KMS-11 (cell line): Measurements from ENCODE around the gene CDH13.

Experiments
- H2AFZ ChIP-seq: fragments of 200-600 bp; sonication (generic); 2 replicates; pipeline ENCODE4 v1.6.1; 2016; ENCODE audit warnings: antibody characterized with exemption, mixed run types, low read depth
- H3K27ac ChIP-seq: fragments of 200-600 bp; sonication (generic); 2 replicates; pipeline ENCODE4 v1.6.1; 2016; ENCODE audit warnings: mild to moderate bottlenecking, mixed run types
- H3K27me3 ChIP-seq: fragments of 200-600 bp; sonication (generic); 2 replicates; pipeline ENCODE4 v1.6.1; 2017; ENCODE audit warnings: mild to moderate bottlenecking, low read depth, mixed run types, moderate library complexity; ENCODE audit not compliant: insufficient read depth
- H3K36me3 ChIP-seq: fragments of 200-600 bp; sonication (generic); 2 replicates; pipeline ENCODE4 v1.6.1; 2017; ENCODE audit warnings: mild to moderate bottlenecking, mixed run types; ENCODE audit not compliant: insufficient read depth
- H3K4me1 ChIP-seq: fragments of 200-600 bp; sonication (generic); 2 replicates; pipeline ENCODE4 v1.6.1; 2016; ENCODE audit warnings: mild to moderate bottlenecking, low read depth, mixed run types; ENCODE audit not compliant: poor library complexity, severe bottlenecking
- H3K4me2 ChIP-seq: fragments of 200-600 bp; sonication (generic); 2 replicates; pipeline ENCODE4 v1.7.0; 2016; ENCODE audit warnings: mild to moderate bottlenecking, mixed run types
- H3K4me3 ChIP-seq: fragments of 200-600 bp; sonication (generic); IDR thresholded peaks from 2 replicates; pipeline ENCODE4 v1.6.1; 2017; ENCODE audit warnings: low read depth, low read length, mixed read lengths; ENCODE audit not compliant: insufficient read depth
- H3K79me2 ChIP-seq: fragments of 200-600 bp; sonication (generic); 2 replicates; pipeline ENCODE4 v1.6.1; 2016; ENCODE audit warnings: low read depth, mixed run types; ENCODE audit not compliant: insufficient read depth
- H3K9ac ChIP-seq: fragments of 200-600 bp; sonication (generic); 2 replicates; pipeline ENCODE4 v1.6.1; 2016; ENCODE audit warnings: mild to moderate bottlenecking, mixed run types
- H4K20me1 ChIP-seq: fragments of 200-600 bp; sonication (generic); 2 replicates; pipeline ENCODE4 v1.6.1; 2016; ENCODE audit warnings: mild to moderate bottlenecking, mixed run types; ENCODE audit not compliant: insufficient read depth
- TF ChIP-seq, protein P1 (sequence below): fragments of 200-600 bp; sonication (generic); conservative IDR thresholded peaks from 2 replicates; pipeline ENCODE4 v1.6.1; 2017; ENCODE audit warnings: low read depth, mild to moderate bottlenecking, antibody characterized with exemption, low read length, moderate library complexity, mixed read lengths

CDH13 gene

GRCh38 chr16:82643936-82644630 is 17.3 kb downstream of the CDH13 start:
- no peak overlapping the region for H3K4me3 ChIP-seq
- H4K20me1 ChIP-seq = no peaks in the 10 kb centered on the region
- H3K36me3 ChIP-seq = no peaks in the 10 kb centered on the region
- H2AFZ ChIP-seq = no peak overlapping the region
- no peaks in the 10 kb centered on the region for H3K79me2 ChIP-seq
- H3K4me1 ChIP-seq = peaks cover 42% of the 10 kb centered on the region
- H3K27me3 ChIP-seq = no peaks in the 10 kb centered on the region
- no peak overlapping the region for H3K9ac ChIP-seq
- TF ChIP-seq, protein P1, sequence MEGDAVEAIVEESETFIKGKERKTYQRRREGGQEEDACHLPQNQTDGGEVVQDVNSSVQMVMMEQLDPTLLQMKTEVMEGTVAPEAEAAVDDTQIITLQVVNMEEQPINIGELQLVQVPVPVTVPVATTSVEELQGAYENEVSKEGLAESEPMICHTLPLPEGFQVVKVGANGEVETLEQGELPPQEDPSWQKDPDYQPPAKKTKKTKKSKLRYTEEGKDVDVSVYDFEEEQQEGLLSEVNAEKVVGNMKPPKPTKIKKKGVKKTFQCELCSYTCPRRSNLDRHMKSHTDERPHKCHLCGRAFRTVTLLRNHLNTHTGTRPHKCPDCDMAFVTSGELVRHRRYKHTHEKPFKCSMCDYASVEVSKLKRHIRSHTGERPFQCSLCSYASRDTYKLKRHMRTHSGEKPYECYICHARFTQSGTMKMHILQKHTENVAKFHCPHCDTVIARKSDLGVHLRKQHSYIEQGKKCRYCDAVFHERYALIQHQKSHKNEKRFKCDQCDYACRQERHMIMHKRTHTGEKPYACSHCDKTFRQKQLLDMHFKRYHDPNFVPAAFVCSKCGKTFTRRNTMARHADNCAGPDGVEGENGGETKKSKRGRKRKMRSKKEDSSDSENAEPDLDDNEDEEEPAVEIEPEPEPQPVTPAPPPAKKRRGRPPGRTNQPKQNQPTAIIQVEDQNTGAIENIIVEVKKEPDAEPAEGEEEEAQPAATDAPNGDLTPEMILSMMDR = no peak
- no peak overlapping the region; the same call in 1 of the 2 replicates for H3K4me2 ChIP-seq
- H3K27ac ChIP-seq = no peak overlapping the region

GRCh38 chr16:82646504-82646903 is 19.7 kb downstream of the CDH13 start:
- Histone ChIP-seq H3K27ac (no peak overlapping the region), H4K20me1 (no peaks in the 10 kb centered on the region), H3K36me3 (no peaks in the 10 kb centered on the region), H3K4me1 (peaks cover 61% of the 10 kb centered on the region), H3K27me3 (no peaks in the 10 kb centered on the region), H3K4me2 (no peak overlapping the region), H3K9ac (no peak overlapping the region), H3K4me3 (no peak overlapping the region), H2AFZ (no peak overlapping the region), H3K79me2 (no peaks in the 10 kb centered on the region)
- TF ChIP-seq, protein P1 = no peak

DNA sequence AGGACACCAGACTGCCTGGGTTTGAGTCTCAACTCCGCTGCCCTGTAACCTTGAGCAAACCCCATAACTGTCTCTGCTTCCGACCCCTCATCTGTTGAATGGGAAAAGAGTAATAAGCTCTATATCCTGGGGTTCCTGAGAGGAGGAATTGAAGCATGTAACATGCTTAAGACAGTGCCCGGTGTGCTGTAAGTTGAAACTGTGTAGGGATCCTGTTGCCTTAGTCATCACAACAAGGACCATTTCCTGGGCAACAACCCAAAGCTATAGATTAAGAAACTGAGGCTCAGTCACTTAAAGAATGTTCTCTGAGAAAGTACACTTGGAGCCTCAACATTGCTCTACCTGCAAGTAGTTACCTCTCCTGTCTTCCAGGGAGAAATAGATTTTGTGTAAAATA is 23.0 kb downstream of the CDH13 start:
- TF ChIP-seq, protein P1 = no peak
- H3K4me2 ChIP-seq = no peak overlapping the region
- no peaks in the 10 kb centered on the region for H3K79me2 ChIP-seq
- H2AFZ ChIP-seq = no peak overlapping the region
- H3K9ac ChIP-seq = no peak overlapping the region
- H3K4me1 ChIP-seq = peaks cover 62% of the 10 kb centered on the region
- H3K27me3 ChIP-seq = no peaks in the 10 kb centered on the region
- no peak overlapping the region for H3K27ac ChIP-seq
- no peaks in the 10 kb centered on the region for H4K20me1 ChIP-seq
- H3K36me3 ChIP-seq = no peaks in the 10 kb centered on the region
- no peak overlapping the region for H3K4me3 ChIP-seq

DNA sequence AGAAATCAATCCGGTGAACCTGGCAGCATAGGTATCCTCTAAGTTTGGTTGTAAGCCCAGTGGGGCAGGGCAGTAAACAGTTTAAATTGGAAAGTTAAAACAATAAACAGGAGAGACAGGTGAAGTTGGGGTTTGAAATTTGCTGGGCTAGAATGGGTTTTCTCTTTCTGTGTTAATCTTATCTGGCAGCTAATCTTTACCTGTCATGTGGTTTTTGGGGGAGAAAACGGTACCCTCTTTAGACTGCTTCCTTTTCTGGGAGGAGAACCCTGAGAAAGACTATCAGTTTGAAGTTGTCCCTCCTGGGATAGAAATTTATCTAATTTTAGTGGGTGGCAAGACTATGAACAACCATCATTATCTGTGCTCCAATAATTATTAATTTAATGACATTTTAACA is 24.0 kb downstream of the CDH13 start:
- no peaks in the 10 kb centered on the region for H3K27me3 ChIP-seq
- no peaks in the 10 kb centered on the region for H3K79me2 ChIP-seq
- peak overlapping the region; percentile 76; the same call in 1 of the 2 replicates for H2AFZ ChIP-seq
- TF ChIP-seq, protein P1 = no peak
- H3K27ac ChIP-seq = peak overlapping the region; percentile 99; the same call in 1 of the 2 replicates
- H4K20me1 ChIP-seq = no peaks in the 10 kb centered on the region
- peaks cover 61% of the 10 kb centered on the region for H3K4me1 ChIP-seq
- H3K36me3 ChIP-seq = no peaks in the 10 kb centered on the region
- H3K9ac ChIP-seq = no peak overlapping the region; the same call in 1 of the 2 replicates
- no peak overlapping the region for H3K4me3 ChIP-seq
- H3K4me2 ChIP-seq = peak overlapping the region; percentile 96; the same call in 1 of the 2 replicates
